HG02642 (cell line): Measurements from ENCODE around the gene SLIT3.

Experiments used
- ATAC-seq: cut with Tn5 transposase; IDR thresholded peaks from one replicate; pipeline ENCODE4 v1.9.1; 2021; ENCODE audit warnings: mild to moderate bottlenecking; ENCODE audit not compliant: unreplicated experiment, poor library complexity

Gene SLIT3

GRCh38 chr5:169013208-169013728 is 287.7 kb downstream of the SLIT3 start:
- no peak for ATAC-seq

GRCh38 chr5:169012450-169012849 is 288.5 kb downstream of the SLIT3 start:
- ATAC-seq = no peak

GRCh38 chr5:169011451-169011850 is 289.5 kb downstream of the SLIT3 start:
- ATAC-seq = no peak

- no peak for ATAC-seq
These were observed 289.9 kb downstream of the SLIT3 start for GRCh38 chr5:169011009-169011408.

- no peak for ATAC-seq
These were observed 291.8 kb downstream of the SLIT3 start for GRCh38 chr5:169009123-169009522.

- ATAC-seq = no peak
These were observed 293.8 kb downstream of the SLIT3 start for GRCh38 chr5:169006842-169007790.

- ATAC-seq = no peak
These were observed 296.4 kb downstream of the SLIT3 start for GRCh38 chr5:169004551-169004950.

GRCh38 chr5:169003721-169004541 is 297.0 kb downstream of the SLIT3 start:
- no peak for ATAC-seq

GRCh38 chr5:169002953-169003555 is 297.9 kb downstream of the SLIT3 start:
- ATAC-seq = no peak

- no peak for ATAC-seq
These were observed 299.5 kb downstream of the SLIT3 start for GRCh38 chr5:169001394-169001793.

- ATAC-seq = no peak
These were observed 305.9 kb downstream of the SLIT3 start for GRCh38 chr5:168995024-168995423.

- ATAC-seq = no peak
These were observed 308.3 kb downstream of the SLIT3 start for GRCh38 chr5:168992687-168993086.

- no peak for ATAC-seq
These were observed 308.9 kb downstream of the SLIT3 start for GRCh38 chr5:168992016-168992415.

GRCh38 chr5:168991311-168991710 is 309.6 kb downstream of the SLIT3 start:
- no peak for ATAC-seq

GRCh38 chr5:168990679-168991078 is 310.3 kb downstream of the SLIT3 start:
- ATAC-seq = no peak

GRCh38 chr5:168989731-168990505 is 311.0 kb downstream of the SLIT3 start:
- no peak for ATAC-seq

GRCh38 chr5:168988699-168989098 is 312.2 kb downstream of the SLIT3 start:
- no peak for ATAC-seq

GRCh38 chr5:168987543-168988300 is 313.2 kb downstream of the SLIT3 start:
- ATAC-seq = peak; percentile 70

- ATAC-seq = no peak
These were observed 315.5 kb downstream of the SLIT3 start for GRCh38 chr5:168985454-168985853.
